Activated gamma-delta T cell (primary cell): ENCODE data around the gene TRIO.

Experiments used
- DNase-seq: peaks from one replicate; lab custom pipeline; 2025; lab: John Stamatoyannopoulos, UW

Gene TRIO

GRCh38 chr5:14487897-14488570 is 344.9 kb downstream of the TRIO start:
- no peak for DNase-seq

- no peak for DNase-seq
Measured at GRCh38 chr5:14488709-14489108, 345.6 kb downstream of the TRIO start.

- DNase-seq: no peak
Measured at GRCh38 chr5:14489643-14490042, 346.5 kb downstream of the TRIO start.

DNA sequence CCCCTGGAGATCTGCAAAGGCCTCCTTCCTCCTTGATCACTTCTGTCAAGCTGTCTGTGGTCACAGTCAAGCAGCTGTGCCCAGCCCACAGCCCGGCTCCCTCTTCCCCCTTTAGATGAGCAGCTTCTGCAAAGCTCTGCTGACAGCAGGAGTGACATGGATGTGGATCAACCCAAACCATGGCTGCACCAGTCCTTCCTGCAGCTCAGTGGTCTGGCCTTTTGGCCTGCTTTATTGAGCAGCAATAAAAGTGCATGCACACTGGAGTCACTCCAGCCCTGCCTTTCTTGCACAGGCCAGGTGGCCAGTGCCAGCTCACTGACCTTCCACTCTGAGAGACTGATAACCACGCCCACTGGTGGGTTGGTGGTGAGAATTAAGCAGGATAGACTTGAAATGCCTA is 347.2 kb downstream of the TRIO start:
- no peak for DNase-seq

- DNase-seq: no peak
Measured at GRCh38 chr5:14491015-14491915, 348.1 kb downstream of the TRIO start.

- DNase-seq: no peak
Measured at GRCh38 chr5:14492331-14492964, 349.3 kb downstream of the TRIO start.

GRCh38 chr5:14495301-14495700 is 352.2 kb downstream of the TRIO start:
- no peak for DNase-seq

GRCh38 chr5:14497311-14497710 is 354.2 kb downstream of the TRIO start:
- no peak for DNase-seq

GRCh38 chr5:14501353-14502293 is 358.5 kb downstream of the TRIO start:
- no peak for DNase-seq

- DNase-seq: no peak
Measured at GRCh38 chr5:14502294-14502690, 359.1 kb downstream of the TRIO start.

GRCh38 chr5:14503017-14503680 is 360.0 kb downstream of the TRIO start:
- DNase-seq: no peak

GRCh38 chr5:14503681-14504331 is 360.7 kb downstream of the TRIO start:
- DNase-seq: no peak

DNA sequence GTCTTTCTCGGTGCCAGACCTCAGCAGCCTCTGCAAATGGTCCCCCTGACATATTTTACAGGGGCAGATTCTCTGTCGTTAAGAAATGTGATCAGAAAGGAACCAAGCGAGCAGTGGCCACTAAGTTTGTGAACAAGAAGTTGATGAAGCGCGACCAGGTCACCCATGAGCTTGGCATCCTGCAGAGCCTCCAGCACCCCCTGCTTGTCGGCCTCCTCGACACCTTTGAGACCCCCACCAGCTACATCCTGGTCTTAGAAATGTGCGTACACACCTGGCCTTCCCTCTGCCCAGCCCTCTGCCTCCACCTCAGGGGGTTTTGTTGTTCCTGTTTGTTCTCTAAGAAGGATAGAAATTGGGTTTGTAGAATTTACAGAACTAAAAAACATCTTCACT is 361.2 kb downstream of the TRIO start:
- no peak for DNase-seq

GRCh38 chr5:14504816-14505215 is 361.7 kb downstream of the TRIO start:
- DNase-seq: no peak

GRCh38 chr5:14505310-14506139 is 362.4 kb downstream of the TRIO start:
- DNase-seq: no peak

- no peak for DNase-seq
Measured at GRCh38 chr5:14506140-14506538, 363.0 kb downstream of the TRIO start.

DNA sequence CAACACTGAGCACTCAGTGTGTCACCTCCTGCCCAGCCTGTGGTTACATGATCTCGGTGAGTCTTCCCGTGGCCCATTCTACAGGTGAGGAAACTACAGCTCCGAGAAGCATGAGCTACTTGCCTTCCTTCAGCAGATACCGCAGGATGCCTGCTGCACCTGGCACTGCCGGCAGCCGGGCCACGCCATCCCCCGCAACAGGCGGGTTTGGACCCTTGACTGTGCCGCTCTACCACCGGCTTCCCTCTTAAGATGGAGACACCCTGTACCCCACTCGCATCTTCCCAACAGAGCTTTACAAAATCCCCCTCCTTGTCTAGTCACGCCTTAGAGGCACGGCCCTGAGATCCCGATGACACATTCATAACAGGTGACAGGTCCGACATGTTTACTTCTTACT is 363.5 kb downstream of the TRIO start:
- DNase-seq: no peak

- DNase-seq: no peak
Measured at GRCh38 chr5:14507156-14507941, 364.2 kb downstream of the TRIO start.

DNA sequence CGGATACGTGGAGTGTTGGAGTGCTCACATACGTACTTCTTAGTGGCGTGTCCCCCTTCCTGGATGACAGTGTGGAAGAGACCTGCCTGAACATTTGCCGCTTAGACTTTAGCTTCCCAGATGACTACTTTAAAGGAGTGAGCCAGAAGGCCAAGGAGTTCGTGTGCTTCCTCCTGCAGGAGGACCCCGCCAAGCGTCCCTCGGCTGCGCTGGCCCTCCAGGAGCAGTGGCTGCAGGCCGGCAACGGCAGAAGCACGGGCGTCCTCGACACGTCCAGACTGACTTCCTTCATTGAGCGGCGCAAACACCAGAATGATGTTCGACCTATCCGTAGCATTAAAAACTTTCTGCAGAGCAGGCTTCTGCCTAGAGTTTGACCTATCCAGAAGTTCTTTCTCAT is 364.9 kb downstream of the TRIO start:
- DNase-seq: no peak
